ENCODE results near the gene PCGF2.

The PCGF2 gene

GRCh38 chr17:38705803-38706504 lies 42.2 kb downstream of the PCGF2 start:
- TF ChIP-seq SPI1 (IDR thresholded peaks at IDR 0.05; ENCODE audit: low read depth, low read length): no peak
- no peak for TF ChIP-seq POLR2A (IDR thresholded peaks at IDR 0.05; ENCODE audit: low read depth, low read length)
- TF ChIP-seq POLR2AphosphoS5 (IDR thresholded peaks at IDR 0.05; ENCODE audit: low read depth, low read length): no peak
- TF ChIP-seq TAF1 (IDR thresholded peaks at IDR 0.05; ENCODE audit: low read depth, low read length): no peak
- no peak for DNase-seq (ENCODE audit: insufficient read length, low spot score)
- FAIRE-seq: no peak

GRCh38 chr17:38705523-38705802 lies 42.7 kb downstream of the PCGF2 start:
- FAIRE-seq (no peak), DNase-seq (ENCODE audit: insufficient read length, low spot score) (no peak)
- TF ChIP-seq POU2F2 (IDR thresholded peaks at IDR 0.05; ENCODE audit: low read depth, low read length) (no peak), POLR2A (IDR thresholded peaks at IDR 0.05; ENCODE audit: low read depth, low read length) (no peak), POLR2AphosphoS5 (IDR thresholded peaks at IDR 0.05; ENCODE audit: low read depth, low read length) (no peak), PAX5 (IDR thresholded peaks at IDR 0.05; ENCODE audit: insufficient read depth, low read length, severe bottlenecking) (no peak)

- FAIRE-seq (no peak), DNase-seq (ENCODE audit: insufficient read length, low spot score) (no peak)
- TF ChIP-seq TAF1 (IDR thresholded peaks at IDR 0.05; ENCODE audit: low read depth, low read length) (0 out of 2 replicates have a peak, but pooled peaks have one; percentile 11), POLR2A (IDR thresholded peaks at IDR 0.05; ENCODE audit: low read depth, low read length) (no peak)
These were observed 43.3 kb downstream of the PCGF2 start, which contains the start of gene MLLT6 for GRCh38 chr17:38704606-38705522. MLLT6 (plus strand) TSS chr17:38705273; CDS start chr17:38705633, 360 bp downstream.

- FAIRE-seq (no peak), DNase-seq (ENCODE audit: insufficient read length, low spot score) (peak; percentile 77)
These were observed 44.2 kb downstream of the PCGF2 start for GRCh38 chr17:38703742-38704605.

GRCh38 chr17:38702916-38703741 lies 45.0 kb downstream of the PCGF2 start:
- DNase-seq (ENCODE audit: insufficient read length, low spot score): no peak
- TF ChIP-seq TAF1 (IDR thresholded peaks at IDR 0.05; ENCODE audit: low read depth, low read length) (no peak), SPI1 (IDR thresholded peaks at IDR 0.05; ENCODE audit: low read depth, low read length) (peak; percentile 69), PAX5 (IDR thresholded peaks at IDR 0.05; ENCODE audit: insufficient read depth, low read length, severe bottlenecking) (no peak), POLR2A (IDR thresholded peaks at IDR 0.05; ENCODE audit: low read depth, low read length) (peak; percentile 28; the same call in 1 of the 2 replicates), POLR2AphosphoS5 (IDR thresholded peaks at IDR 0.05; ENCODE audit: low read depth, low read length) (peak; percentile 59; the same call in 1 of the 2 replicates), POU2F2 (IDR thresholded peaks at IDR 0.05; ENCODE audit: low read depth, low read length) (peak; percentile 74)
- FAIRE-seq: no peak

More at GRCh38 chr17:38703742-38704605, 44.2 kb downstream of the PCGF2 start:
- peak; percentile 66 for TF ChIP-seq PAX5 (IDR thresholded peaks at IDR 0.05; ENCODE audit: insufficient read depth, low read length, severe bottlenecking)
- no peak for TF ChIP-seq POU2F2 (IDR thresholded peaks at IDR 0.05; ENCODE audit: low read depth, low read length)
- peak; percentile 5; the same call in 1 of the 2 replicates for TF ChIP-seq POLR2A (IDR thresholded peaks at IDR 0.05; ENCODE audit: low read depth, low read length)
- TF ChIP-seq POLR2AphosphoS5 (IDR thresholded peaks at IDR 0.05; ENCODE audit: low read depth, low read length): peak; percentile 60
- TF ChIP-seq TAF1 (IDR thresholded peaks at IDR 0.05; ENCODE audit: low read depth, low read length): peak; percentile 41; the same call in 1 of the 2 replicates
- TF ChIP-seq SPI1 (IDR thresholded peaks at IDR 0.05; ENCODE audit: low read depth, low read length): no peak

- DNase-seq (ENCODE audit: insufficient read length, low spot score) (no peak), FAIRE-seq (no peak)
- TF ChIP-seq TAF1 (IDR thresholded peaks at IDR 0.05; ENCODE audit: low read depth, low read length): peak; percentile 56; the same call in 1 of the 2 replicates
- peak; percentile 2 for TF ChIP-seq PAX5 (IDR thresholded peaks at IDR 0.05; ENCODE audit: insufficient read depth, low read length, severe bottlenecking)
- TF ChIP-seq POU2F2 (IDR thresholded peaks at IDR 0.05; ENCODE audit: low read depth, low read length): no peak
- TF ChIP-seq SPI1 (IDR thresholded peaks at IDR 0.05; ENCODE audit: low read depth, low read length): no peak
- TF ChIP-seq POLR2A (IDR thresholded peaks at IDR 0.05; ENCODE audit: low read depth, low read length): peak; percentile 63
- no peak; the same call in 1 of the 2 replicates for TF ChIP-seq POLR2AphosphoS5 (IDR thresholded peaks at IDR 0.05; ENCODE audit: low read depth, low read length)
These were observed 45.8 kb downstream of the PCGF2 start for GRCh38 chr17:38702166-38702915.

GRCh38 chr17:38701504-38702165 lies 46.5 kb downstream of the PCGF2 start:
- DNase-seq (ENCODE audit: insufficient read length, low spot score) (no peak), FAIRE-seq (no peak)
- TF ChIP-seq POU2F2 (IDR thresholded peaks at IDR 0.05; ENCODE audit: low read depth, low read length): peak; percentile 53
- peak; percentile 50; the same call in 1 of the 2 replicates for TF ChIP-seq TAF1 (IDR thresholded peaks at IDR 0.05; ENCODE audit: low read depth, low read length)
- no peak for TF ChIP-seq PAX5 (IDR thresholded peaks at IDR 0.05; ENCODE audit: insufficient read depth, low read length, severe bottlenecking)
- peak; percentile 85 for TF ChIP-seq SPI1 (IDR thresholded peaks at IDR 0.05; ENCODE audit: low read depth, low read length)
- no peak; the same call in none of the 2 replicates for TF ChIP-seq POLR2A (IDR thresholded peaks at IDR 0.05; ENCODE audit: low read depth, low read length)
- peak; percentile 65 for TF ChIP-seq POLR2AphosphoS5 (IDR thresholded peaks at IDR 0.05; ENCODE audit: low read depth, low read length)

All from GM12891 (cell line).